IMR-90 (cell line): Measurements from ENCODE around the gene CAMTA1. TPM values are rescaled to one million over a fixed set of nuclear protein-coding genes. Genes with fewer than 3 reads are reported as not detected.

Source experiments
- ATAC-seq: fragments of 200-7000 bp; cut with Tn5 transposase; 2 replicates; pipeline ENCODE4 v1.9.1; 2020; ENCODE audit warnings: low read depth, mild to moderate bottlenecking, moderate library complexity
- BruUV-seq: library from RNA; stranded (reverse); fragments of 400-500 nt; replicated peaks from 2 replicates; lab custom pipeline; 2021; lab: Mats Ljungman, UMichigan
- CTCF ChIA-PET: fragments of 300-600 bp; formaldehyde crosslinking; extraction: SDS; loops from one replicate; lab custom pipeline; 2021; ENCODE audit warnings: antibody characterized with exemption; lab: Yijun Ruan, JAX
- POLR2A ChIA-PET: fragments of 300-600 bp; sonication (Branson Sonifier 250); formaldehyde crosslinking; loops from one replicate; lab custom pipeline; 2022; ENCODE audit warnings: antibody characterized with exemption; ENCODE audit not compliant: unreplicated experiment; lab: Charles Lee
- DNase-seq: peaks from one replicate; pipeline ENCODE4 v3.0.0; 2013
- H2AFZ ChIP-seq: replicated peaks from 2 replicates; pipeline ENCODE3; 2013; ENCODE audit warnings: low read length, mild to moderate bottlenecking; ENCODE audit not compliant: poor library complexity
- H2AK5ac ChIP-seq: 2 replicates; pipeline ENCODE4 v1.6.1; 2013; ENCODE audit warnings: low read depth, low read length, inconsistent platforms
- H2AK9ac ChIP-seq: replicated peaks from 2 replicates; pipeline ENCODE3; 2013; ENCODE audit warnings: mild to moderate bottlenecking, low read depth, low read length, moderate library complexity; ENCODE audit not compliant: poor library complexity
- H2BK120ac ChIP-seq: 2 replicates; pipeline ENCODE4 v1.6.1; 2013; ENCODE audit warnings: low read depth, low read length, inconsistent platforms
- H2BK15ac ChIP-seq: 3 replicates; pipeline ENCODE4 v1.6.1; 2013; ENCODE audit warnings: low read depth, low read length, inconsistent platforms
- H2BK20ac ChIP-seq: 2 replicates; pipeline ENCODE4 v1.6.1; 2013; ENCODE audit warnings: low read depth, mild to moderate bottlenecking, inconsistent platforms, low read length, moderate library complexity
- H2BK5ac ChIP-seq: 2 replicates; pipeline ENCODE4 v1.6.1; 2013; ENCODE audit warnings: mild to moderate bottlenecking, low read depth, low read length, inconsistent platforms; ENCODE audit not compliant: poor library complexity, severe bottlenecking
- H3K14ac ChIP-seq: replicated peaks from 2 replicates; pipeline ENCODE4 v1.6.1; 2013; ENCODE audit warnings: low read depth, low read length, inconsistent platforms
- H3K18ac ChIP-seq: 2 replicates; pipeline ENCODE4 v1.6.1; 2013; ENCODE audit warnings: low read depth, low read length, control low read depth
- H3K23ac ChIP-seq: 2 replicates; pipeline ENCODE4 v1.6.1; 2013; ENCODE audit warnings: low read depth, low read length, inconsistent platforms
- H3K27ac ChIP-seq: 2 replicates; pipeline ENCODE4 v1.5.1; 2013; ENCODE audit warnings: mild to moderate bottlenecking, control low read depth, low read length; ENCODE audit not compliant: insufficient read depth
- H3K27me3 ChIP-seq: 2 replicates; pipeline ENCODE4 v1.6.1; 2013; ENCODE audit warnings: low read length; ENCODE audit not compliant: control insufficient read depth, insufficient read depth
- H3K36me3 ChIP-seq: 2 replicates; pipeline ENCODE4 v1.6.1; 2013; ENCODE audit warnings: low read length, mixed read lengths; ENCODE audit not compliant: control insufficient read depth, insufficient read depth
- H3K4ac ChIP-seq: 2 replicates; pipeline ENCODE4 v1.6.1; 2013; ENCODE audit warnings: low read depth, low read length, inconsistent platforms
- H3K4me1 ChIP-seq: 2 replicates; pipeline ENCODE4 v1.6.1; 2013; ENCODE audit warnings: low read length, mixed read lengths; ENCODE audit not compliant: control insufficient read depth, insufficient read depth
- H3K4me2 ChIP-seq: 2 replicates; pipeline ENCODE4 v1.6.1; 2013; ENCODE audit warnings: low read depth, mild to moderate bottlenecking, control low read depth, low read length, moderate library complexity
- H3K4me3 ChIP-seq: 2 replicates; pipeline ENCODE4 v1.5.1; 2013; ENCODE audit warnings: low read depth, mild to moderate bottlenecking, control low read depth, low read length, moderate library complexity; ENCODE audit not compliant: insufficient read depth
- H3K56ac ChIP-seq: 2 replicates; pipeline ENCODE4 v1.6.1; 2013; ENCODE audit warnings: low read length, inconsistent platforms; ENCODE audit not compliant: insufficient read depth; ENCODE audit errors: extremely low read depth
- H3K79me1 ChIP-seq, 2 experiments: 2 replicates each; pipeline ENCODE4 v1.6.1; 2013; ENCODE audit warnings: low read length in 2 of 2, inconsistent platforms in 1 of 2, low read depth in 1 of 2
- H3K9ac ChIP-seq: 2 replicates; pipeline ENCODE4 v1.6.1; 2013; ENCODE audit warnings: low read depth, low read length, control low read depth
- H3K9me1 ChIP-seq: 2 replicates; pipeline ENCODE4 v1.6.1; 2013; ENCODE audit warnings: low read length, inconsistent platforms; ENCODE audit not compliant: insufficient read depth
- H3K9me3 ChIP-seq: 2 replicates; pipeline ENCODE4 v1.6.1; 2013; ENCODE audit warnings: low read length; ENCODE audit not compliant: control insufficient read depth, insufficient read depth
- H4K20me1 ChIP-seq: 2 replicates; pipeline ENCODE4 v1.6.1; 2013; ENCODE audit warnings: low read length, inconsistent platforms; ENCODE audit not compliant: insufficient read depth
- H4K5ac ChIP-seq: 2 replicates; pipeline ENCODE4 v1.6.1; 2013; ENCODE audit warnings: mild to moderate bottlenecking, low read depth, low read length, control low read depth
- H4K8ac ChIP-seq, 2 experiments: 2 replicates each; pipeline ENCODE4 v1.6.1; 2013; ENCODE audit warnings: low read depth in 2 of 2, low read length in 2 of 2, control low read depth in 1 of 2, inconsistent platforms in 1 of 2
- H4K91ac ChIP-seq: 2 replicates; pipeline ENCODE4 v1.6.1; 2013; ENCODE audit warnings: low read depth, low read length, inconsistent platforms; ENCODE audit not compliant: insufficient read depth
- ELK1 ChIP-seq: fragments of 150-350 bp; IDR thresholded peaks from 2 replicates; pipeline ENCODE4 v1.6.1; 2016; ENCODE audit warnings: low read depth, mild to moderate bottlenecking, low read length, moderate library complexity, borderline replicate concordance
- FOS ChIP-seq: fragments of 150-350 bp; IDR thresholded peaks from 2 replicates; pipeline ENCODE4 v1.6.1; 2016; ENCODE audit warnings: low read depth, low read length
- RCOR1 ChIP-seq: IDR thresholded peaks from 2 replicates; pipeline ENCODE4 v1.6.1; 2012; ENCODE audit warnings: mild to moderate bottlenecking, low read length, improper control_type of control experiment; ENCODE audit not compliant: insufficient replicate concordance
- WGBS, 2 experiments: methylation state at CpG; one replicate each; pipeline versions ENCODE4 v1.1.5 to v1.1.7; 2013; ENCODE audit warnings: missing lambda C conversion rate in 2 of 2; ENCODE audit not compliant: insufficient read length in 1 of 2; ENCODE audit errors: extremely low coverage in 2 of 2; 5-methylcytosine and 5-hydroxymethylcytosine counted together
- dilution Hi-C: fragments of 300-500 bp; cut with HindIII; formaldehyde crosslinking; loops from one replicate; pipeline ENCODE4 v1.14.3; 2018; ENCODE audit warnings: low sequenced_read_pairs; ENCODE audit not compliant: unreplicated experiment
- in situ Hi-C: fragments of 300-500 bp; cut with MboI; formaldehyde crosslinking; loops from 3 replicates; pipeline ENCODE4 v1.14.3; 2019; ENCODE audit warnings: low sequenced_read_pairs, inconsistent platforms, mixed read lengths
- intact Hi-C: fragments of 100-400 bp; cut with micrococcal nuclease; formaldehyde crosslinking; loops from 2 replicates; pipeline ENCODE4 v1.10.0; 2022
- polyA plus RNA-seq, 3 experiments: library from polyadenylated mRNA; depleted of rRNA; stranded (reverse); fragments of >200 nt; gene quantifications; 2 replicates each; pipeline ENCODE4 v1.2.3, GENCODE V29; 2012; ENCODE audit warnings: low replicate concordance in 1 of 3
- total RNA-seq: library from RNA; depleted of rRNA; stranded (reverse); fragments of >200 nt; gene quantifications from 2 replicates; pipeline ENCODE4 v1.2.3, GENCODE V29; 2012

CAMTA1 gene
- total and polyA plus RNA-seq, 2 of the 4 experiments (the other 2 are of a cell fraction), result 35.5 to 74.3 TPM

- TF ChIP-seq ELK1, result no peak
Measured at GRCh38 chr1:7174980-7175906, 390.0 kb downstream of the CAMTA1 start (continued).

DNA sequence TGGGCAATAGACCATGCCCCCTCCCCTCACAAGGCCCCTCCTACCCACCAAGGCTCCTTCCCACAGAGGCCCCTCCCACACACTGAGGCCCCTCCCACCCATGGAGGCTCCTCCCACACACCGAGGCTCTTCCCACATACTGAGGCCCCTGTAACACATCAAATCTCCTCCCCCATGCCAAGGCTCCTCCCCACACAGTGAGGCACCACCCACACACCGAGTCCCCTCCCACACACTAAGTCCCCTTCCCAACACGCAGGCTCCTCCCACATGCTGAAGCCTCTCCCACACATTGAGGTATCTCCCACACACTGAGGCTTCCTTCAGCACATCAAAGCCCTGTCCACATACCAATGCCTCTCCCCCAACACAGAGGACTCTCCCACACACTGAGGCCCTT, 391.8 kb downstream of the CAMTA1 start:
- no peak overlapping the region for H3K27ac ChIP-seq
- H2AK5ac ChIP-seq, result no peak overlapping the region
- H3K4me3 ChIP-seq, result no peak overlapping the region
- 94% methylated on average over 2 of the region's 3 CpGs; no CpG with 5 or more reads in 1 of the 2 experiments for WGBS, 2 experiments
- H2BK120ac ChIP-seq, result no peak overlapping the region
- no peaks in the 10 kb centered on the region for H4K20me1 ChIP-seq
- H2AK9ac ChIP-seq, result no peak overlapping the region
- no peak for ATAC-seq
- H3K4me1 ChIP-seq, result no peaks in the 10 kb centered on the region
- no peak overlapping the region for H3K14ac ChIP-seq
- DNase-seq, result no peak
- H2AFZ ChIP-seq, result no peak overlapping the region
- ChIA-PET CTCF (no interaction called here), POLR2A (no interaction called here)
- intact Hi-C loops, result no loop called here
- BruUV-seq, result no TSS peak
- no peak overlapping the region for H4K5ac ChIP-seq
- no peak for TF ChIP-seq FOS
- TF ChIP-seq RCOR1, result no peak
- no peaks in the 10 kb centered on the region for H3K79me1 ChIP-seq
- no peak overlapping the region for H2BK15ac ChIP-seq
- H3K18ac ChIP-seq, result no peak overlapping the region
- H2BK5ac ChIP-seq, result no peak overlapping the region
- in situ Hi-C loops, result no loop called here
- H3K27me3 ChIP-seq, result peaks cover 17% of the 10 kb centered on the region
- no peak overlapping the region for H4K8ac ChIP-seq
- H3K36me3 ChIP-seq, result no peaks in the 10 kb centered on the region
- no peak overlapping the region for H3K4ac ChIP-seq
- H3K56ac ChIP-seq, result no peak overlapping the region
- dilution Hi-C loops, result no loop called here
- no peak overlapping the region for H2BK20ac ChIP-seq
- H4K91ac ChIP-seq, result no peak overlapping the region
- no peak overlapping the region for H3K9ac ChIP-seq
- H3K23ac ChIP-seq, result no peak overlapping the region
- no peak overlapping the region for H3K4me2 ChIP-seq
- H3K9me1 ChIP-seq, result no peaks in the 10 kb centered on the region
- H3K9me3 ChIP-seq, result peaks cover 10% of the 10 kb centered on the region
